Keratinocyte (primary cell): ENCODE results near the gene CRYL1. TPM values are rescaled to one million over a fixed set of nuclear protein-coding genes. Genes with fewer than 3 reads are reported as not detected.

Experiments used
- DNase-seq: peaks from one replicate; pipeline ENCODE4 v3.0.0-alpha.2; 2011; ENCODE audit warnings: low read depth, missing footprints, low spot score
- FAIRE-seq: peaks from 2 replicates; lab custom pipeline; 2011; peaks lifted over from hg19 to GRCh38; lab: Jason Lieb, UNC
- H2AFZ ChIP-seq: 2 replicates; pipeline ENCODE4 v1.6.0; 2012; ENCODE audit warnings: low read length, control low read depth, inconsistent platforms; ENCODE audit not compliant: control insufficient read depth
- H3K27ac ChIP-seq: 2 replicates; pipeline ENCODE4 v1.5.1; 2011; ENCODE audit warnings: low read length; ENCODE audit not compliant: control insufficient read depth, insufficient read depth
- H3K27me3 ChIP-seq: 3 replicates; pipeline ENCODE4 v1.6.0; 2011; ENCODE audit warnings: low read length; ENCODE audit not compliant: control insufficient read depth, insufficient read depth; ENCODE audit errors: extremely low read depth
- H3K36me3 ChIP-seq, 2 experiments: 2 replicates in 1 of 2; 3 replicates in 1 of 2; pipeline ENCODE4 v1.5.1; 2011; ENCODE audit warnings: low read length in 2 of 2, mild to moderate bottlenecking in 1 of 2; ENCODE audit not compliant: control insufficient read depth in 2 of 2, insufficient read depth in 2 of 2; ENCODE audit errors: extremely low read depth in 1 of 2
- H3K4me1 ChIP-seq: 3 replicates; pipeline ENCODE4 v1.5.1; 2011; ENCODE audit warnings: low read length; ENCODE audit not compliant: control insufficient read depth, insufficient read depth; ENCODE audit errors: extremely low read depth
- H3K4me2 ChIP-seq: 3 replicates; pipeline ENCODE4 v1.6.0; 2011; ENCODE audit warnings: low read depth, low read length; ENCODE audit not compliant: control insufficient read depth, insufficient read depth; ENCODE audit errors: extremely low read depth
- H3K4me3 ChIP-seq, 3 experiments: fragments of 200-600 bp in 1 of 3; sonication (generic) in 1 of 3; 2 replicates in 2 of 3; 3 replicates in 1 of 3; pipeline ENCODE4 v1.5.1; 2011 to 2016; ENCODE audit warnings: low read length in 3 of 3, mild to moderate bottlenecking in 3 of 3, control low read depth in 2 of 3, inconsistent platforms in 1 of 3, low read depth in 1 of 3, mixed read lengths in 1 of 3, mixed run types in 1 of 3, moderate library complexity in 1 of 3; ENCODE audit not compliant: control insufficient read depth in 2 of 3, insufficient read depth in 2 of 3; ENCODE audit errors: extremely low read depth in 1 of 3
- H3K79me2 ChIP-seq: 2 replicates; pipeline ENCODE4 v1.6.0; 2012; ENCODE audit warnings: low read length; ENCODE audit not compliant: control insufficient read depth, insufficient read depth
- H3K9ac ChIP-seq: 3 replicates; pipeline ENCODE4 v1.6.0; 2011; ENCODE audit warnings: low read length; ENCODE audit not compliant: control insufficient read depth, insufficient read depth; ENCODE audit errors: extremely low read depth
- H3K9me1 ChIP-seq: 3 replicates; pipeline ENCODE4 v1.6.0; 2011; ENCODE audit warnings: low read length; ENCODE audit not compliant: control insufficient read depth, insufficient read depth; ENCODE audit errors: extremely low read depth
- H3K9me3 ChIP-seq: 2 replicates; pipeline ENCODE4 v1.5.1; 2012; ENCODE audit warnings: low read depth, low read length; ENCODE audit not compliant: control insufficient read depth
- H4K20me1 ChIP-seq: 3 replicates; pipeline ENCODE4 v1.6.0; 2011; ENCODE audit warnings: low read length; ENCODE audit not compliant: control insufficient read depth, insufficient read depth; ENCODE audit errors: extremely low read depth
- CTCF ChIP-seq, 3 experiments: IDR thresholded peaks in 1 of 3; conservative IDR thresholded peaks in 1 of 3; optimal IDR thresholded peaks in 1 of 3; 2 replicates in 2 of 3; 3 replicates in 1 of 3; pipeline versions ENCODE3 to v1.5.1; 2011; ENCODE audit warnings: low read length in 3 of 3, mild to moderate bottlenecking in 3 of 3, moderate library complexity in 2 of 3, control low read depth in 1 of 3, inconsistent platforms in 1 of 3; ENCODE audit not compliant: insufficient read depth in 2 of 3; ENCODE audit errors: extremely low read depth in 1 of 3
- EZH2 ChIP-seq: IDR thresholded peaks from one replicate; pipeline ENCODE4 v1.6.1; 2012; ENCODE audit warnings: inconsistent platforms, mild to moderate bottlenecking, low read length, moderate library complexity
- dilution Hi-C: fragments of 300-500 bp; cut with MboI; formaldehyde crosslinking; loops from one replicate; pipeline ENCODE4 v1.7.0; 2020; ENCODE audit warnings: low sequenced_read_pairs; ENCODE audit not compliant: extremely low pct_ligation_motif_present
- polyA plus RNA-seq, 5 experiments: library from polyadenylated mRNA; depleted of rRNA in 3 of 5; stranded (reverse) in 3 of 5; stranded (forward) in 1 of 5; unstranded in 1 of 5; fragments of >200 nt; gene quantifications; 1 replicate in 1 of 5; 2 replicates in 3 of 5; 3 replicates in 1 of 5; pipeline versions ENCODE4 v1.2.1 to v1.2.3, GENCODE V29; 2011 to 2012; ENCODE audit warnings: missing spikeins in 2 of 5, low read depth in 1 of 5, low replicate concordance in 1 of 5

The CRYL1 gene
- polyA plus RNA-seq, 1 donor (not counting 4 experiments of a cell fraction or from before 2014, with no cell fraction given): 27.2 TPM

GRCh38 chr13:20415306-20415679 is 110.4 kb downstream of the CRYL1 start:
- TF ChIP-seq EZH2: no peak
- TF ChIP-seq CTCF (optimal IDR thresholded peaks at IDR 0.05 in 1 of 3, IDR thresholded peaks at IDR 0.05 in 1 of 3, conservative IDR thresholded peaks at IDR 0.05 in 1 of 3; ENCODE audit: extremely low read depth in 1 of 3, insufficient read depth in 2 of 3, low read length in 3 of 3): no peak
- Histone ChIP-seq H3K9ac (no peak overlapping the region), H3K79me2 (no peaks in the 10 kb centered on the region), H3K36me3 (no peaks in the 10 kb centered on the region), H4K20me1 (no peaks in the 10 kb centered on the region), H3K9me3 (no peaks in the 10 kb centered on the region), H3K4me1 (peaks cover 26% of the 10 kb centered on the region), H2AFZ (no peak overlapping the region), H3K27me3 (no peaks in the 10 kb centered on the region), H3K9me1 (no peaks in the 10 kb centered on the region), H3K4me3 (no peak overlapping the region), H3K27ac (no peak overlapping the region), H3K4me2 (no peak overlapping the region)
- no peak for FAIRE-seq
- dilution Hi-C loops: no loop called here
- no peak for DNase-seq

GRCh38 chr13:20414546-20415305 is 110.9 kb downstream of the CRYL1 start:
- Histone ChIP-seq H3K9ac (no peak overlapping the region), H3K4me1 (peaks cover 23% of the 10 kb centered on the region), H3K9me1 (no peaks in the 10 kb centered on the region), H3K27ac (peak overlapping the region; percentile 3), H4K20me1 (no peaks in the 10 kb centered on the region), H2AFZ (peak overlapping the region; percentile 74), H3K36me3 (no peaks in the 10 kb centered on the region), H3K9me3 (no peaks in the 10 kb centered on the region), H3K79me2 (no peaks in the 10 kb centered on the region), H3K4me2 (peak overlapping the region; percentile 43), H3K27me3 (no peaks in the 10 kb centered on the region), H3K4me3 (peak overlapping the region in 1 of 3 experiments; percentile 2)
- dilution Hi-C loops: no loop called here
- TF ChIP-seq EZH2 (no peak), CTCF (optimal IDR thresholded peaks at IDR 0.05 in 1 of 3, IDR thresholded peaks at IDR 0.05 in 1 of 3, conservative IDR thresholded peaks at IDR 0.05 in 1 of 3; ENCODE audit: extremely low read depth in 1 of 3, insufficient read depth in 2 of 3, low read length in 3 of 3) (no peak)
- DNase-seq: no peak
- FAIRE-seq: peak; percentile 79
